Smooth muscle cell (in vitro differentiated cells): ENCODE data around the gene ARMH3. TPM values are rescaled to one million over a fixed set of nuclear protein-coding genes. Genes with fewer than 3 reads are reported as not detected.

Experiments used
- DNase-seq: peaks from one replicate; lab custom pipeline; 2025; ENCODE audit not compliant: unreplicated experiment; lab: John Stamatoyannopoulos, UW
- H2AFZ ChIP-seq: fragments of 200-600 bp; sonication (generic); 2 replicates; pipeline ENCODE4 v1.6.0; 2016; ENCODE audit warnings: antibody characterized with exemption, low read depth, mild to moderate bottlenecking
- H3F3A ChIP-seq: fragments of 200-600 bp; sonication (generic); 2 replicates; pipeline ENCODE4 v1.6.0; 2017; ENCODE audit warnings: antibody characterized with exemption, low read depth
- H3K27ac ChIP-seq: fragments of 200-600 bp; sonication (generic); 2 replicates; pipeline ENCODE4 v1.5.1; 2016; ENCODE audit warnings: low read depth, mild to moderate bottlenecking
- H3K27me3 ChIP-seq: fragments of 200-600 bp; sonication (generic); 2 replicates; pipeline ENCODE4 v1.6.1; 2016; ENCODE audit warnings: low read depth, mild to moderate bottlenecking
- H3K36me3 ChIP-seq: fragments of 200-600 bp; sonication (generic); 2 replicates; pipeline ENCODE4 v1.5.1; 2016; ENCODE audit warnings: low read depth
- H3K4me1 ChIP-seq: fragments of 200-600 bp; sonication (generic); 2 replicates; pipeline ENCODE4 v1.5.1; 2016; ENCODE audit warnings: low read depth
- H3K4me2 ChIP-seq: fragments of 200-600 bp; sonication (generic); 2 replicates; pipeline ENCODE4 v1.6.0; 2016; ENCODE audit warnings: mild to moderate bottlenecking
- H3K4me3 ChIP-seq: fragments of 200-600 bp; sonication (generic); 2 replicates; pipeline ENCODE4 v1.5.1; 2016; ENCODE audit warnings: mild to moderate bottlenecking
- H3K79me2 ChIP-seq: fragments of 200-600 bp; sonication (generic); 2 replicates; pipeline ENCODE4 v1.6.0; 2016; ENCODE audit warnings: low read depth, mild to moderate bottlenecking
- H3K9ac ChIP-seq: fragments of 200-600 bp; sonication (generic); 2 replicates; pipeline ENCODE4 v1.6.0; 2016; ENCODE audit warnings: low read depth
- H3K9me3 ChIP-seq: fragments of 200-600 bp; sonication (generic); replicated peaks from 2 replicates; pipeline ENCODE4 v1.5.1; 2016; ENCODE audit warnings: low read depth
- H4K20me1 ChIP-seq: fragments of 200-600 bp; sonication (generic); 2 replicates; pipeline ENCODE4 v1.6.0; 2016; ENCODE audit warnings: low read depth
- CTCF ChIP-seq: fragments of 200-600 bp; sonication (generic); IDR thresholded peaks from 2 replicates; pipeline ENCODE4 v1.5.1; 2017; ENCODE audit warnings: borderline replicate concordance, mild to moderate bottlenecking, antibody characterized with exemption; ENCODE audit not compliant: insufficient read depth, poor library complexity, severe bottlenecking
- WGBS: methylation state at CpG from one replicate; pipeline ENCODE4 v1.1.7; 2016; ENCODE audit warnings: low lambda C conversion rate; 5-methylcytosine and 5-hydroxymethylcytosine counted together
- polyA plus RNA-seq: library from polyadenylated mRNA; unstranded; fragments of >200 nt; fragmentation: Nextera tagmentation; extraction: Ambion mirVana; gene quantifications from 2 replicates; pipeline ENCODE4 v1.2.1, GENCODE V29; 2016
- total RNA-seq: library from RNA; depleted of rRNA; stranded (reverse); fragments of >200 nt; gene quantifications from 2 replicates; pipeline ENCODE4 v1.2.3, GENCODE V29; 2014

The ARMH3 gene
- total and polyA plus RNA-seq, 2 experiments from 2014 or later, result 7.6 to 10.8 TPM

DNA sequence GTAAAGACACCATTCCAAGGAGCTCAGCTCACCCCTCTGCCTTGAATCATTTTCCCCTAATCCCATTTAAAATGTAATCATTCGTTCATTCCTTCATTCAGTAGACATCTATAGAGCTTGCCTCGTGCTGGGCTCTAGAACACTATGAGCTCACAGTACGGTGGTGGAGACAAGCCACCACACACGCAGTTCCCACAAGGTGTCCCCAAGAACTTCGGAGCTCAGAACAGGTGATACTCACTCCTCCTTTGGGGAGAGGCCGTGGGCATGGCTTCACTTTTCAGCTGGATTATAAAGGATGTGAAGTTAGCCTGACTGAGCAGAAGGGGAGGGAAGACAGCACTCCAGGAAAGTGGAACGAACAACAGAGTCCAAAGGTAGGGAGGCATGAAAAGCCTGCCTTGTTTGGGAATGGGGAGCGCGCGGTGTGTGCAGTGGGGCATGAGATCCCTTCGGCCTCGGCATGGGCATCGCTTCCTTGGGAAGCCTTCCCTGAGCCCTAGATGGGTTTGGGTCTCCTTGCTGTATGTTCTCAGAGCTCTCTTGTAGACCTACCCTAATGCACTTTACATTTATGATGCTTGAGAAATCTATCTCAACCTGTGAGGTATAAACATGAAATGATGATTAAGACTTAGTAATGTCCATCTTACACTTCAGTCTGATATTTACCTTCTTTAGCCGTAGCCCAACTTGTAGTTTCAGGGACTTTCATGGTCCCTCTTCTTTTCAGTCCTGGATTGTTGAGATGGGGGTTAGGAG is 236.9 kb downstream of the ARMH3 start:
- H3K4me1 ChIP-seq, result peaks cover 22% of the 10 kb centered on the region
- H4K20me1 ChIP-seq, result peaks cover 40% of the 10 kb centered on the region
- no peaks in the 10 kb centered on the region for H3K36me3 ChIP-seq
- H3K27ac ChIP-seq, result peak overlapping the region; percentile 84
- H3K4me3 ChIP-seq, result peak overlapping the region; percentile 85
- no peak for DNase-seq
- whole genome bisulfite sequencing, result 22% methylated on average over 14 of the region's 14 CpGs
- no peak for TF ChIP-seq CTCF
- peaks cover 40% of the 10 kb centered on the region for H3K79me2 ChIP-seq
- peak overlapping the region; percentile 44 for H3K9ac ChIP-seq
- H3K4me2 ChIP-seq, result peak overlapping the region; percentile 85
- no peaks in the 10 kb centered on the region for H3K27me3 ChIP-seq
- peak overlapping the region; percentile 86 for H2AFZ ChIP-seq
- H3F3A ChIP-seq, result no peaks in the 10 kb centered on the region
- H3K9me3 ChIP-seq, result no peaks in the 10 kb centered on the region

DNA sequence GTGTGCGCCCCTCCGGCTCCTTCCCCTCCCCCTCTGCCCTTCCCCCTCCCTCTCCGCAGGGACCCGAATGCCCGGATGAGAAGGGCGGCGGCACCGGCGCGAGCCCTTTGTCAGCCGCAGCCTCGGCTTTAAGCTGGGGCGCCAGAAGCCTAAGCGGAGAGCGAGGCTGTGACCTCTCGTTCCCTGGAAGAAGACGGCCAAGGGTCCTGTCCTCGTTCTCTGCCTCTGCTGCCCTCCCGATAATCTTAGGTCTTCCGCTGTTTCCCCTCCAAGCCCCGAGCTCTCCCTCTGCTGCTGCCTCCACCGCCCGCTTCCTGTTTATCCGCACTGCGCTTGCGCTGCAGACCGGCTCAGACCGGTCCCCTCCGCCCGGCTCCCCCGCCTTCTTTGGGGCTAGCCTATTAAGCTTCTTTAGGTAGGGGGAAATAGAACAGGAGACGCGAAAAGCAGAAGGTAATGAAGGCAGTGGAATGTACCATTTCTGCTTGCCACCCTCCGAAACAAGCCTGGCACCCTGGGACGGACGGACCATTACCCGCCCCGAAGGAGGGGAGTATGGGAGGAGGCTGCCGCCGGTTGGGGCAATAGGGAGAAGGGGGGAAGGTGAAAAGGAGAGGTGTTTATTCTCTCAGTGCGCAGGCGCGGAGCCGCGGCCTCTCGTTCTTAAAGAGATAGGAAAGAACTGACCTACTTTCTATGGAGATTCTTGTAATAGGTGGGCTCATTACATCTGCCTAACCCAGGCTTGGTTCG is 237.7 kb downstream of the ARMH3 start, which contains the start of gene OGA:
TSS of gene OGA (minus strand) at position 326 of the 753 bp plus-strand sequence. CDS start 422 bp downstream, outside the sequence.
- Histone ChIP-seq H3K9ac (peak within 1 kb of the TSS; percentile 85), H3K4me1 (peaks cover 28% of the 10 kb centered on the region), H3K27me3 (no peaks in the 10 kb centered on the region), H3F3A (no peaks in the 10 kb centered on the region), H4K20me1 (peaks cover 47% of the 10 kb centered on the region), H3K4me3 (peak within 1 kb of the TSS; percentile 85), H3K79me2 (peaks cover 47% of the 10 kb centered on the region), H2AFZ (peak within 1 kb of the TSS; percentile 86), H3K9me3 (no peaks in the 10 kb centered on the region), H3K4me2 (peak within 1 kb of the TSS; percentile 99), H3K27ac (peak within 1 kb of the TSS; percentile 84), H3K36me3 (no peaks in the 10 kb centered on the region)
- TF ChIP-seq CTCF, result no peak
- peak; percentile 99 for DNase-seq
- WGBS, result under 1% methylated on average over 42 of the region's 47 CpGs

DNA sequence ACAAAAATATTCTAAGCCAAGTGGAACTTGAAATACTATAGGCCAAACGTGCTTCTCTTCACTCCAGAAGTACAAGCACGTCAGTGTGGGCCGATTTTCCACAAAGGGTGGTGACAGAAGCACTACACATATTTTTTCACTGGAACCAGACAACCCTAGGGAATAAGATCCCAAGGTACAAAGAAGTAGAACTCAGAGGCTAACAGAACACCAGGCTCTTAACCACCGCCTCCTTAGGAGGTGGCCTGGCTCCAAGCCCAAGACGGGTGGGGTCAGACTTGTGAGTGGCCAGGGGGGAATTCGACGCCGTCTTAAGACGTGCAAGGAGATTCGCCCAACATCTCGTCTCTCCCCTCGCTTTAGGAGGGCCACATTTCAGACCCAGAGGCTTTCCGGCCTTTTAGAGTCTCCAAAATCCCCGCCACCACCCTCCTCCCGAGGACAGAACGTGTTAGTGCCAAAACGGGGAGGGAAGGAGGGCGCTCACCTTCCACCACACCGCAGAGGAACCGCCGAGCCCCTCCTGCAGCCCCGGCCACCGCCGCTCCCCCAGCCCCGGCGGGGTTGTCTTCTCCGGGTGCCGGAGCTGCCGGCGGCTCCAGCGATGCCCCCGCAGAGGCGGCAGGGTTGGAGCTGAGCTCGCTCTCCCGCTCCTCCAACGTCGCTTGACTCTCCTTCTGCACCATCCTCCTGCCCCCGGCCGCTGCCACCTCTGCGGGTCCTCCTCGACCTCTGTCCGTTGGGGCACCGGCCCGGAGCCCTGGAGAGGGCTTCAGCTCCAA is 238.4 kb downstream of the ARMH3 start:
- Histone ChIP-seq H3K4me2 (peak overlapping the region; percentile 99), H3K9me3 (no peaks in the 10 kb centered on the region), H4K20me1 (peaks cover 55% of the 10 kb centered on the region), H3K4me1 (peaks cover 29% of the 10 kb centered on the region), H3K79me2 (peaks cover 55% of the 10 kb centered on the region), H3K27ac (peak overlapping the region; percentile 84), H2AFZ (no peak overlapping the region), H3F3A (no peaks in the 10 kb centered on the region), H3K9ac (peak overlapping the region; percentile 85), H3K27me3 (no peaks in the 10 kb centered on the region), H3K4me3 (peak overlapping the region; percentile 85), H3K36me3 (no peaks in the 10 kb centered on the region)
- peak; percentile 39 for DNase-seq
- 0% methylated on average over 33 of the region's 44 CpGs for WGBS
- no peak for TF ChIP-seq CTCF
